Omental fat pad (tissue), 4 donors: ENCODE data around the gene ATIC. TPM values are rescaled to one million over a fixed set of nuclear protein-coding genes. Genes with fewer than 3 reads are reported as not detected.

Experiments
- ATAC-seq: fragments of 150-250 bp; one replicate; pipeline ENCODE4 v1.9.1; 2016; ENCODE audit warnings: mild to moderate bottlenecking, moderate library complexity; ENCODE audit not compliant: low FRiP score
- DNase-seq: peaks from one replicate; pipeline ENCODE4 v3.0.0-alpha.2; 2019; ENCODE audit warnings: low spot score
- total RNA-seq, 4 donors: library from RNA; depleted of rRNA; stranded (reverse); fragments of >200 nt; gene quantifications; one replicate each; pipeline ENCODE4 v1.1.0, GENCODE V29; 2016
- TF ChIP-seq, protein P1 (sequence below), 3 donors: fragments of 450-650 bp; IDR thresholded peaks; one replicate each; pipeline ENCODE4 v1.5.1; 2016 to 2017; ENCODE audit warnings: antibody characterized with exemption in 3 of 3, mild to moderate bottlenecking in 3 of 3, moderate library complexity in 2 of 3

Gene ATIC
- total RNA-seq, 4 donors from 2014 or later = 28.2 to 62.1 (median 35.9) TPM

GRCh38 chr2:215368493-215368809, 56.6 kb downstream of the ATIC start:
- TF ChIP-seq, protein P1, sequence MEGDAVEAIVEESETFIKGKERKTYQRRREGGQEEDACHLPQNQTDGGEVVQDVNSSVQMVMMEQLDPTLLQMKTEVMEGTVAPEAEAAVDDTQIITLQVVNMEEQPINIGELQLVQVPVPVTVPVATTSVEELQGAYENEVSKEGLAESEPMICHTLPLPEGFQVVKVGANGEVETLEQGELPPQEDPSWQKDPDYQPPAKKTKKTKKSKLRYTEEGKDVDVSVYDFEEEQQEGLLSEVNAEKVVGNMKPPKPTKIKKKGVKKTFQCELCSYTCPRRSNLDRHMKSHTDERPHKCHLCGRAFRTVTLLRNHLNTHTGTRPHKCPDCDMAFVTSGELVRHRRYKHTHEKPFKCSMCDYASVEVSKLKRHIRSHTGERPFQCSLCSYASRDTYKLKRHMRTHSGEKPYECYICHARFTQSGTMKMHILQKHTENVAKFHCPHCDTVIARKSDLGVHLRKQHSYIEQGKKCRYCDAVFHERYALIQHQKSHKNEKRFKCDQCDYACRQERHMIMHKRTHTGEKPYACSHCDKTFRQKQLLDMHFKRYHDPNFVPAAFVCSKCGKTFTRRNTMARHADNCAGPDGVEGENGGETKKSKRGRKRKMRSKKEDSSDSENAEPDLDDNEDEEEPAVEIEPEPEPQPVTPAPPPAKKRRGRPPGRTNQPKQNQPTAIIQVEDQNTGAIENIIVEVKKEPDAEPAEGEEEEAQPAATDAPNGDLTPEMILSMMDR (IDR thresholded peaks at IDR 0.05) = no peak
- ATAC-seq (no peak), DNase-seq (no peak)

DNA sequence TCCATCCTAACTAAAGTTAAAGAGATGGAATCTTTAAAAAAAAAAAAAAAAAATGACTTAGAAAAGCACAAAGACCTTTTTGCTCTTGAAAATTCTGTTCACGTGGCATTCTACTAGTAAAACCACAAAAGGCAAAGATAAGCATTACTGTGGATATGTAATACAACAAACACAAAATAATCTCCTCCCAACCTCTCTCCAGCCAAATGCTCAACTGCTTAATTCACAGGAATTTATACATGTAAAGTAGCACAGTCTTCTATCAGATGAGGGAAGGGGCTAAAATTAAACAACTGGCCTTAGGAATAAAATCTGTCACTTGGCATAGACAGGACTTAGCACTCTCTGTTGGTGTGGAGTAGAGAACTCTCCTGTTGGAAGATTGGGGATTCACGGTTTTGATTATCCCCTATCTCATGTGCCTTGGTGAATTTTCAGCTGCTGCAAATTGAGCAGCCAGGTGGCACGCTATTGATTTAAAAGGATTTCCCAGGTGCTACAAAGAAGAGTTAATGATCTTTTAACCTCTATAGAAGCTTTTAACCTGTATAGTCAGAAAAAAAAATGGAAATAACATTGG, 57.4 kb downstream of the ATIC start:
- TF ChIP-seq, protein P1 (IDR thresholded peaks at IDR 0.05) = no peak
- ATAC-seq = no peak
- DNase-seq = no peak

GRCh38 chr2:215370112-215370965, 58.5 kb downstream of the ATIC start:
- DNase-seq (no peak), ATAC-seq (no peak)
- TF ChIP-seq, protein P1 (IDR thresholded peaks at IDR 0.05) = no peak

DNA sequence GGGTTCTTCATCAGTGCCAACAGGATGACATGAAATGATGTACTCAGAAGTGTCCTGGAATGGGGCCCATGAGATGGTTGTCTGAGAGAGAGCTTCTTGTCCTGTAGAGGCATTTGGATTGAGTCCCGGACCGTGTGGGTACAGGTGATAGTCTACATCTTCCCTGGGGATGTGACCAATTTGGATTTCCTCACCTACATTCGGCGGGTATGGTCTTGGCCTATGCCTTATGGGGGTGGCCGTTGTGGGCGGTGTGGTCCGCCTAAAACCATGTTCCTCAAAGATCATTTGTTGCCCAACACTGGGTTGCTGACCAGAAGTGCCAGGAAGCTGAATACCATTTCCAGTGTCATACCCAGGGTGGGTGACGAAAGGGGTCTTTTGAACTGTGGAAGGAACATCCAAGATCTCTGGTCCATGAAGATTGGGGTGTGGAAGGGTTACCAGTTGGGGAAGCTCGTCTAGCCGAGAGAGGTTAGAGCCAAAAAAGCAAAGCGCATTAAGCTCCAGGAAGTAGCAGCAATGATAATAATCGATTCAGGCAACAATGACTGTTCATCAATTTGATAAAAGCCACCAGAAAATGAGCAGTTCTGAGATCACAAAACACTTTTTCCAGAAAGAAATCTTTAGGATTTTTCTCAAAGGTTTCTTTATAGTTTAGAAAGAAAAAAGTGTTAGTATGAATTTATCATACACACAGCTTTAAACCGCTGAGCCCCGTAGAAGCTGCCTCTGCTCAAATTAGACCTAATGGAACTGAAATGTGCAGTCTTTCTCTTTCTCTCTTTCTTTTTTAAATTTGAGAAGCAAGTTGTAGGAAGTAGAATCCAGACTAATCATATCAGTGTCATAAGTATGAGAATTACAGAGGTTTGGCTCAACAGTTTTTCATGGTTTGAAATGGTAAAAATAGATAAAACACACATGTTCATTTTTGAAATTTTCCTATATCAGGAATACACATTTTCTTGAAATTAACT, 60.3 kb downstream of the ATIC start:
- ATAC-seq (no peak), DNase-seq (no peak)
- TF ChIP-seq, protein P1 (IDR thresholded peaks at IDR 0.05) = no peak

GRCh38 chr2:215372968-215373649, 61.2 kb downstream of the ATIC start:
- DNase-seq (no peak), ATAC-seq (no peak)
- TF ChIP-seq, protein P1 (IDR thresholded peaks at IDR 0.05) = no peak

DNA sequence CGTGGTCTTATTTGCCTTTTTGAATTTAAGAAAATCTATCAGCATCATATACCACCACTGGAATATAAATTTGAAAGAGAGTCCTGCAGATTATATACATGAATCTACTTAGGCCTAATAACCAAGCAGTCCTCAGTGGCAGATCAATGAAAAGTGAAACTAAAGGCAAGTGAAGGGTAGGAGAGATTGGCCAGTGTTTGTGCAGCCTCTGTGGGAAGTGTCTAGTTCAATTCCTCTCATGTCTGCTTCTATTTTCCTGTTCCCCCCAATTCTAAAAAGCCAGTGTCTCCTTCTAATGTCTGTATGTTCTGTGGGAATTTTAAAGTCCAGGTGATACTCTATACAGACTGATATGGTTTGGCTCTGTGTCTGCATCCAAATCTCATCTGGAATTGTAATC, 62.1 kb downstream of the ATIC start:
- no peak for DNase-seq
- TF ChIP-seq, protein P1 (IDR thresholded peaks at IDR 0.05) = no peak
- no peak for ATAC-seq
